GM18499 (cell line): ENCODE measurements around the gene EIF3B.

ENCODE experiments used
- ATAC-seq: cut with Tn5 transposase; IDR thresholded peaks from one replicate; pipeline ENCODE4 v1.9.1; 2021; ENCODE audit warnings: moderate number of reproducible peaks; ENCODE audit not compliant: insufficient read depth, unreplicated experiment

EIF3B gene

GRCh38 chr7:2420216-2420933 is 65.7 kb downstream of the EIF3B start:
- no peak for ATAC-seq

- ATAC-seq, result no peak
Measured at GRCh38 chr7:2421943-2422310, 67.3 kb downstream of the EIF3B start.

- ATAC-seq, result no peak
Measured at GRCh38 chr7:2425749-2426148, 71.1 kb downstream of the EIF3B start.
